NCI-H1048 (cell line): ENCODE data around the gene NDST1.

ENCODE experiments used
- DNase-seq: peaks from one replicate; lab custom pipeline; 2025; lab: John Stamatoyannopoulos, UW

Gene NDST1

DNA sequence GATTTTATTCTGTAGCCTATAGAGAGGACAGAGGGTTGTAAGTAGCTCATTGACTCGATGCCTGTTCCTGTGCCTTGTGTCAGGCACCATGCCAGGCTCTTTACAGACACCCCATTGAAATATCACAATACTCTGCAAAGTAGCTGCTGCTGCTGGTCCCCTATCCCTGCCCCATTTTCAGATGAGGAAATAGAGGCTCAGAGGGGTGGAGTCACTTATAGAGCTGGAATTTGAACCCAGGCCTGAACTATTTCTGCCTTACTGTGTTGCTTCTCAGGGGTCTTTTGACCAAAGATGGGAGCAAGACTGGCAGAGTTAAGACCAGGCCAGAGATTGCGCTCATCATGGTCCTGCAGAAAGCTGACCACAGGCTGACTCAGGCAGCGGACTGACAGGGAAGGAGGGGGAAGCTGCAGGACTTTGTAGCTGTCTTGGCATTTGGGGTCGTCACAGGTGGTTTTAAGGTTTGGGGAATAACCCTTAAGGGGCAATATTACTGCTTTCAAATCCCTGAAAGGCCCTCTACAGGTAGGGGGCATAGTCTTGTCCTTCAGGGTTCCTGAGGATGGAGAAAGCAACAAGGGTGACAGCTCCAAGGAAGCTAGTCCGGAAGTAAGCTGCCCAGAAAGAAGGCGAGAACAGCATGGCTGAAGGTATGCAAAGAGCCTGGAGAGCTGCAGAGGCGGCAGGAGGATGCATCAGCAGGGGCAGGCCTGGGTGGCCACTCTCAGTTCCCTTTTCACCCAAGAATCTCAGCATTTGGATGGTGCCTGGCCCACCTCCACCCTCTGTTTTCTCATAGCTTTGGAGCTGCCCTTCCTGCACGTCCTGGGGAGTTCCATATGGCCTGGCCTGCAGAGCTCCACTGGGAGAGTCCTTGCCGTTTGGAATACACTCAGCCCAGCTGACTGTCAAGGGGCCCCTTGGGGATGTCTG, 18.3 kb upstream of the NDST1 start:
- DNase-seq = no peak

GRCh38 chr5:150490296-150490669, 17.6 kb upstream of the NDST1 start:
- DNase-seq = no peak

- DNase-seq = no peak
These were observed 17.2 kb upstream of the NDST1 start for GRCh38 chr5:150490754-150491153.

DNA sequence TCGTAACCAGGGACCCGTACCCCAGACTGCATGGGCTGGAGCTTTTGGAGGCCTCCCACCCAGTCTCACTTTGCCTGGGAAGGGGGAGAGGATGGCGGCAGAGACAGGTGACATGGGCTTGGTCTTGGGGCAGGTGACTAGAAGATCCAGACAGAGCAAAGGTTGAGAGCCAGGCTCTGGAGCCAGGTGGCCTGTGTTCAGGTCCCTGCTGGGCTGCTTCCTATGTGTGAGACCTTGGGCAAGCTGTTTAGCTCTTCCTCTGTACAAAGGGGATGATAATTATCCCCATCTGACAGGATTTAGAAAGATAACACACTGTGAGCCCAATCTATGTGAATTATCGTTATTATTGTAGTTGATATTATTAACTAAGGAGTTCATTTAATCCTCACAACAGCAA, 16.1 kb upstream of the NDST1 start:
- DNase-seq = no peak

DNA sequence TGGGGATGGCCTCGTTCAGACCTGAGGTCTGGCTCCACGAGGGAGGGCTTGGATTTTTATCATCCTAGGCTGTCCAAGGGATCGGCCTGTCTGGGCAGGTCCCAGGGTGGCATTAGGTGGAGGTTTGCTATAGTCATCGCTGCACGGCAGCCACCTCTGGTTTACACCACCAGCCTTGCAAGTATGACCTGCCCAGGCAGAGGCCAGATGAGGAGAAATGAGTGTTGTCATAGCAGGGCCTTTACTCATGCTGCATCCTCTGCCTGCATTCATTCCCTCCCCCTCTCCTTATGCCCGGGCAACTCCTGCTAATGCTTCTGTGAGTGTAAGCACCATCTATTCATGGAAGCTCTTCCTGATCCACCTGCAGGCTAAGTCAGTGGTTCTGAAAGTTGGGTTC, 15.3 kb upstream of the NDST1 start:
- DNase-seq = no peak

- no peak for DNase-seq
These were observed 11.8 kb upstream of the NDST1 start for GRCh38 chr5:150496098-150496497.

GRCh38 chr5:150496534-150496933, 11.4 kb upstream of the NDST1 start:
- no peak for DNase-seq

DNA sequence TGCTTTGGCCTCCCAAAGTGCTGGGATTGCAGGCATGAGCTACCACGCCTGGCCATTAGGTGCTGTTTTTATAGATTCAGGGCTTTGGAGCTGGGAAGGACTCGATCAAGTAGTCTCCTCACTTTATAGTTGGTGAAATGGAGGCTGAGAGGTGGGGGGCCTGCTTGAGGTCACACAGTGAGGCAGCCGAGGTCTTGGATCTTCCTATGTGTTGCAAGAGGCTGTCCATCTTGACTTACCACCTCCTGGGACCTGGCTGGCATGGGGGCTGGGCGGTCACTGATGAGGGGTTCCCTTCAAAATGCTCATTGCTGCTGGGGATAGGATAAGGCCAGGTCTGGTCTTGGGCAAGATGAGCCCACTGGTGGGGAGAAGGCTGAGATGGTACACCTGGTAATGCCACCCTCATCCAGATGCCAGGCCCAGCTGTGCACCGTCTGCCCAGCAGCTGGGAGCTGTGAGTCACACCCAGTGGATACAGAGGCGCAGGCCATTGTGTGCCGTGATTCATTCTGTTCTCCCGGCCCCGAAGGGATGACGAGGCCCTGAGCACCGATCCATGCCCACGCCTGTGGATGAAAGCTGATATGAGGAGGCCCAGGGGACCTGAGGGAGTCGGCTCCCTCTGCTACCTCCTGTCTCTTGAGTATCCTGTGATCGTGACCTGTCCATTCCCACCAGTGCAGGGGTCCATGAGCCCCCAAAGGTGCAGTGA, 10.5 kb upstream of the NDST1 start:
- DNase-seq = no peak

GRCh38 chr5:150497989-150498317, 10.0 kb upstream of the NDST1 start:
- no peak for DNase-seq

DNA sequence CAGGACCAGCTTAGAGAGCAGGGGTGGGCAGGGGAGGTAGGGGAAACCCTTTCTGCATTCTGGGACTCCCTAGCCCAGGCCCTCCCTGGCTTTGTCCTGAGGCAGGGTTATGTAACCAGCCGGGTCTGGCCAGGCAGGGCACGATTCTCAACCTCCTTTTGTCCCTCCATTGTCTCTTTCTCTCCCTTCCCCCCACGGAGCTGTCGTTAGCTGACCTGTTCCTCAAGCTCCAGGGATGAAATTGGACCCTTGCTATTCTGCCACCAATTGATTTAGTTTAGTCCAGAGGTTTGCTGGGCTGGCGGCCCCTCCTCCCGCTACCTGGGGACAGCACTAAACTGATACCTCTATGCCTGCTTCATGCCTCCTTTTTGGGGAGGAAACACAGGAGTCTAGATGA, 9.4 kb upstream of the NDST1 start:
- DNase-seq = no peak

GRCh38 chr5:150498971-150499370, 9.0 kb upstream of the NDST1 start:
- DNase-seq = no peak

DNA sequence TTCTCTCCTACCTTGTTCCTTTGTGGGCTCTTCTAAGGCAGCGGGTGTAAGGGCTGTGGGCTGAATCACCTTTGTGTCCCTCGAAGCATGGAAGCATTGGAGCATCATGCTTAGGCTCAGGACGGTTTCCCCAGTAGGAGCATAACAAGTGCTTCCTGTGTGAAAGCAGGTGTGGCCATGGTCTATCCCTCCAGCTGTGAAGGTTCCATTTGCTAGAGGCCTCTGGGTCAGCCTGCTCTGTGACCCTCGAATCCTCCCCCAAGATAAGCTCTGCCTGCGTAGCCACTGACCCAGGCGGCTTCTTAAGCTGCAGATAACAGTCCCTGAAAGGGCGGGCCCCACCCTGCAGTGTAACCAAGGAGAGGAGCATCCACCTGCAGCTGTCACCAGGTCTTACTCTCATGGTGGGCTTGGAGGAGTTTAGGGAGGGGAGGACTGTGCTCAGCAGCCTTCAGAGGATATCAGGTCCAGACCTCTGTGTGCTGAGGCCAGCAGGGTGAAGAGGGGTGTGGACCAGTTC, 8.4 kb upstream of the NDST1 start:
- DNase-seq = no peak

GRCh38 chr5:150500328-150500841, 7.5 kb upstream of the NDST1 start:
- no peak for DNase-seq

DNA sequence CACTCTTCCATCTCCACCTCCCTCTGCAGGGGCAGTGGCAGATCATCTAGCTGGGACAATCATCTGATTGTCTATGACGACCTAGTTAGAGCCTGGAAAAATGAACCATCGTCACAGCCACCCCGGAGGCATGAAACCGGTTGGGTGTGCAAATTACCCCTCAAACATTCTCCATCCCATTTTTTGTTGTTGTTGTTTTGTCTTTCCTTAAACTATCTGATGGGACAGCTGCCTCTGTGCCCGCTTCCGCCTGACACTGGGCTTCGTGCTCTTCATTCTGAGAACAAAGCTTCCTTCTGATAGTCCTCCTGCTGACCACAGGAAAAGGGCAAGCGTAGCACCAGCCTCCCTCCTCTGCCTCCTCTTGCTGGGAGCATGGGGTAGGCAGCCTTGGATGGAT, 7.0 kb upstream of the NDST1 start:
- DNase-seq = peak; percentile 46

DNA sequence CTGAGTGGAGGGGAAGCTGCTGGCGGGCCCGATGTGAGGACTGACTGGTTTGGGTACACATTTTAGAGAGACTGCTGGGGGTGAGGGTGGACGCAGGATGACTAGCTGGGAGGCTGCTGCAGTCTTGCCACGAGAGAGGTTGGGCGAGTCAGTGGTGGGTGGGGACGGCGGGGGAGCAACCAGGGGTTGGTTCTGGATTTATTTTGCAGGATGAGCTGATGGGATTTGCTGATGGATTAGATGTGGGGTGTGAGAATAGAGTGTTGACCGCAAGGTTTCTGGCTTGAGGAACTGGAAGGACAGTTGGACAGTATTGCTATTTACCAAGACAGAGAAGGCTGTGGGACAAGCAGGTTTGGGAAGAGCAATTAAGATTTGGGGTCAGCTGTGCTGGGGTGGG, 5.8 kb upstream of the NDST1 start:
- no peak for DNase-seq

DNA sequence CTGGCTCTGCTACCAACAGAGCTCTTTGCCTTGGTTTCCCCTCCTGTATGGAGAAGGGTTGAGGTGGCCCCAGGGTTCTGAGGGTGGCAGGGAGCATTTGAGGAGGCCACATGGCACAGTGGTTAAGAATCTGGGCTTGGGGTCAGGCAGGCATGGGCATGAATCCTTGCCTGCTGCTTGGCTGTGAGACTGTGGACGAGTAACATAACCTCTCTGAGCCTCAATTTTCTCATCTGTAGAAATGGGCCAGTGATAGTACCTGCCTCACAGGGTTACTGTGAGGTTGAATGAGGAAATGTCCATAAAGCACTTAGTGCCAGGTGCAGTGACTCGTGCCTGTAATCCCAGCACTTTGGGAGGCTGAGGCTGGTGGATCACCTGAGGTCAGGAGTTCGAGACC, 5.1 kb upstream of the NDST1 start:
- DNase-seq = no peak

DNA sequence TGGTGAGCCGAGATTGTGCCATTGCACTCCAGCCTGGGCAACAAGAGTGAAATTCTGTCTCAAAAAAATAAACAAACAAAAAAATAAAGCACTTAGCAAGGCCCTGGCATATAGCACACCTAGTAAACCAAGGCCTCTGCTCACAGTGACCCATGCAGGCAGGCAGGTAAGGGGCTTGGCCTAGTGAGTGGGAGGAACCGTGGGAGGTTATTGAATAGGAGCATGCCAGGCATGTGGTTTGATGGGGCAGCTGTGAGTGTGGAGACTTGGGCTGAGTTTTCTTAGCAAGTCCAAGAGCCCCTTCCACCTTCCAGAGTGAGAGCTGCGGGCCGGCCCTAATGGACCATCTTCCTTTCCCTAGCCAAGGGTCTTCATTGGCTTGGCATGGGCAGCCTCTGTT, 4.5 kb upstream of the NDST1 start:
- no peak for DNase-seq

- no peak for DNase-seq
These were observed 3.8 kb upstream of the NDST1 start for GRCh38 chr5:150503977-150504620.

GRCh38 chr5:150505041-150505511, 2.9 kb upstream of the NDST1 start:
- no peak for DNase-seq

GRCh38 chr5:150505816-150506215, 2.1 kb upstream of the NDST1 start:
- DNase-seq = no peak

GRCh38 chr5:150506571-150507473, 1.1 kb upstream of the NDST1 start:
- no peak for DNase-seq

DNA sequence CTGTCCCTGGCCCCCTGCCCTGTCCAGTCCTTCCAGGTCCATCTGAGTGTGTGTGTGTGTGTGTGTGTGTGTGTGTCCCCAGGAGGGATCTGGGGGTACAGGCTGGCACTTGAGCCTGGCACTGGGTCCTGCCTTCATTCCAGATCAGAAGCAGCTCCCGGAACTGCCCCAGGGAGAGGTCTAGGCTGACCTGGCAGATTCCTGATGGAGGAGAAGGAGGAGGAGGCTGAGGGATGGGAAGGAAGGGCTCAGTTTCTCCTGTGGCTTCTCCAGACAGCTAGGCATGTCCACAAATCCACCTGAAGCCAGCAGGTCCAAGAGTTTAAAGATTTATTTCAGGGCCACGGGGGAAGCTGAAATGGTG, 328 bp downstream of the NDST1 start:
- no peak for DNase-seq
